Islet of Langerhans (tissue), 1 donor: Measurements from ENCODE around the gene OSBPL1A.
A peak's percentile ranks its signal among the peaks of the same experiment; 100 is the strongest.

Experiments
- FAIRE-seq: peaks from one replicate; lab custom pipeline; 2011; peaks lifted over from hg19 to GRCh38; lab: Jason Lieb, UNC

Gene OSBPL1A

DNA sequence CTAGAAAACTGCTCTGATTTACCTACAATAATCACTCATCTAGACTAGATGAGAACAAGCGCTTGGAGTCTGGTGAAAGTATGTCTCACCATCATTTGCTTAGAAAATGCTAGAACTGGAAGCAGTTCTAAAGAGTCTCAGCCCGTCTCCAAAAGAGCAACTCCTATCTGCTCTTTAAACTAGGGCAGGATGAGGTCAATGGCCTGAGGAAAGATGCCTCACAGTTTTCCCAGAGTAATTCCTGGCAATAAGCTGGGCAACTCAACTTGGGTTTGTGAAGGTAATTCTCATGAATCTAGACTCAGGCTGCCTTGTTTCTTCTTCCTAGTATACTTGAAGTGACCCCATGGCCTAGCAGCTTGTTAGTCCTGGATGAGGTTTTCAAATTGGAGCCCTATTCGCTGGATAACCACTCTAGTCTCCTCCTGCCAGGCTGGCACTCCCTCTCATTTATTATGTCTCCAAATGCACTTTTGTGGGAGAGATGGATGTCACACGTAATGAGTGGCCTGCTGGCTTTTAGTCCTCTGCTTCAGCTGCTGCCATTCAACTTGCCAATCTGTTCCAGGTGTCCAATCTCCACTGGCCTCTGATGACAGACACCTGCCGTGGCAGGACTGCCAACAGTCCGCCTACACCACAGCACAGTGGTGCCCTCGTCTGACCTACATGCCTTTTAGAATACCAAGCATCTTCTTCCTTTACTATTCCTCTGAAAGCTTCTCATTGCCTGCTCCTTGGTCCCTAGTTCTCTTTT, 177.9 kb downstream of the OSBPL1A start:
- FAIRE-seq: no peak

DNA sequence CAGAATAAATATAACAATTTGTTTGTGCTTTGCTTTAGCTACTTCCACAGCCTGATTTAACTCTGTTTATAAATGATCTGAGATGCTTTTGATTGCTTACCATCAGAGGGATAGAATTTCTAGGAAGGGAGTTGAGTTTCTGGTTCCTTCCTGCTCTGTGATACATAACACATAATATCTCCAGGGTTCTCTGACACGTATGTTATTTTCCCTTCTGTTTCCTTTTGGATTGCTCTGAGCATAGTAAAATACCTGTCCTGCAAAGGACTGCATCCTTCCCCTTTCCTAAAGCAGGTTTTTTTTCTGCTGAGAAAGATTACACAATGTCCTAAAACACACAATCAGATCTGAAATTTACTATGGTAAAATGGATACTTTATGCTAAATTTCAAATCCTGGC, 182.7 kb downstream of the OSBPL1A start:
- no peak for FAIRE-seq

DNA sequence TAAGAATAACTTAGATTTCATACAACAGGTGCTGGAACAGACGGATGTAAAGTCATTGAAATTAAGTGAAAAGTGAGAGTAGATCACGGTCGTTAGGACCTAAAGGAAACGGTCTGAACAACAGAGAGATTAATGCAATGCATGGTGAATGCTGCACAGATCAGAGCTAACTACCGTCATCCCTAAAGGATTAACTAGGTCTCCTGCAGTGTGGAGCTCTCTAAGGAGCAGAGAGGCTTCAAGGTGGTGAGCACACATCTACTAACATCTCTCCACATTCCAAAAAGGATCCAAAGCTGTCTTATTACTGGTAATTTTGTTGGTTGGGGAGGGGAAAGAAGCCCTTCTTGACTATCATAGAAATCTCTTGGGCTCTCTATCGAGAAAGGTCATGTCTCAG, 183.5 kb downstream of the OSBPL1A start:
- FAIRE-seq: no peak

- no peak for FAIRE-seq
Measured at GRCh38 chr18:24212939-24213338, 184.7 kb downstream of the OSBPL1A start.

DNA sequence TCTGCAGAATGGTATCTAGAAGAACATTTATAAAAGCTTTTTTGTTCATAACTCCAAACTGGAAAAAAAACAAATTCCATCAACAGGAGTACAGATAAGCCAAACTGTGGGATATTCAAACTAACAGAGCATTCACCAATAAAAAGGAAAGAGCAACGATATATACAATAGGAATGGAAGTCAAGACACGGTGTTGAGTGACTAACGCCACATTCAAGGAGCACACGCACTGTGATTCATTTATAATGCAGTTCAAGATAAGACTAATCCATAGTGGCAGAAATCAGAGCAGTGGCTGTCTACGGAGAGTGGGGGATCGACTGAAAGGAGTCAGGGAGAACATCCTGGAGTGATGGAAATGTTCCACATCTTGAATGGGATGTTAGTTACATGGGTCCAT, 188.1 kb downstream of the OSBPL1A start:
- FAIRE-seq: no peak

GRCh38 chr18:24208270-24209035, 189.2 kb downstream of the OSBPL1A start:
- no peak for FAIRE-seq

GRCh38 chr18:24204904-24205303, 192.7 kb downstream of the OSBPL1A start:
- no peak for FAIRE-seq

DNA sequence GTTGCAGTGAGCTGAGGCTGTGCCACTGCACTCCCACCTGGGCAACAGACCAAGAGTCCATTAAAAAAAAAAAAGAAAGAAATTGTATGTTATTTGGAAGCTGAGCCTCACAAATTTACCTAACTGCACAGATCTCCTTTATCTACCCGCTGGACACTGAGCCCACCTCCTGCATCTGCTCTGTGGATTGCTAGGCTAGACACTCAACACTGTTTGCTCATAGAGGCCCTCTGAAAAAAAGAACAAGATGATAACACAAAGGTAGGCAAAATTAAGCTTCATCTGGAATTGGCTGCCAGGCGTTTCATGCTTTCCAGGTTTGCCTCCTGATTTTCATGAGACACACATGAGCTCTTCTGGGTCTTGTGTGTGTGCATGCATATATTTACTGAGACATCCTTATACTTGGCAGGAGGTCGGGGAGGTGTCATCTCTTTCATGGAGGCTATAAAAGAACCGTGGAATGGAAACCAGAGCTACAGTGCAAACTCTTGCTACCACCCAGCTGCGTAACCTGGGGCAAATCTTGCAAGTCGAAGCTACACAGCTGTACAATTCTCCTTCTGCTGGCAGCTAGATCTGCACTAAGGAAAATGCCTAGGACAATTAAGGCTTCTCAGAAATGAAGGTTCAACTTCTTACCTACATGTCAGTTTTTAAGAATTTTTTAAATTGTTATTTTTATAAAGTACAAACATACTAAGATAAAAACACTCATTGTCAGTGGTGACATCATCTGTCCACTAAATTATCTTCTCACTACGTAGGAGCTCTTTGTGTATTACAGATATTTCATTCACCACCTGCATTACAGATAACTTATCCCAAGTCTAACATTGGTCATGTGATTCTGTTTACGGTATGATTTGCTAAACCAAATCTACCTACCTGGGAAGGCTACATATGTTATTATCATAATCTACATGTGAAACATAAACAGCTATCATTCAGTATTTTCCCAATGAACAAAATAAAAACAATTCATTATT, 195.6 kb downstream of the OSBPL1A start:
- FAIRE-seq: peak; percentile 61

- no peak for FAIRE-seq
Measured at GRCh38 chr18:24200494-24201290, 196.9 kb downstream of the OSBPL1A start.

DNA sequence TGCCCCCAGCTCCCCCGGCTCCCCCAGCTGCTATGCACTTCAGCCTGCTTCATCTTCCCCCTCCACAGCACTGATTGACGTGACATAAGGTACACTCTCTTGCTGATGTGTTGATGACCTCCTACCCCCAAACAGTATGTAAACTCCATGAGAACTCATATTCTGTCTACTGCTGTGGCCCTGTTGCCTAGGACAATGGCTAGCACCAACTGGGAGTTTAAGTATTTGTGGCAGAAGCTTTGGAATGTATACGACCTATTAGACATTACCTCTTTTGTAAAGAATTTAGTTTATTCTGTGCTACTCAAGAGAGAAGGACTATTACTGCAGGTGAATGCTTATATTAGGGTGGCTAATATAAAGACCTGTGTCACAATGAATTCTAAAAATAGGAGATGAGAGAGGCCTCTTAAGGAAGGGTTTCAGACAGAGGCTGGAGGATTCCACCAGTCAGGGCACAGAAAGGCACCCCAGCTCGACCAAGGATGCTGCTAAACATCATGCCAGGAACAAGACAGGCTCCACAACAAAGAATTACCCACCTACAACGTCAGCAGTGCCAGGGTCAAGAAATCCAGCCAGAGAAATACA, 198.2 kb downstream of the OSBPL1A start:
- FAIRE-seq: no peak

GRCh38 chr18:24198461-24198860, 199.2 kb downstream of the OSBPL1A start:
- no peak for FAIRE-seq

DNA sequence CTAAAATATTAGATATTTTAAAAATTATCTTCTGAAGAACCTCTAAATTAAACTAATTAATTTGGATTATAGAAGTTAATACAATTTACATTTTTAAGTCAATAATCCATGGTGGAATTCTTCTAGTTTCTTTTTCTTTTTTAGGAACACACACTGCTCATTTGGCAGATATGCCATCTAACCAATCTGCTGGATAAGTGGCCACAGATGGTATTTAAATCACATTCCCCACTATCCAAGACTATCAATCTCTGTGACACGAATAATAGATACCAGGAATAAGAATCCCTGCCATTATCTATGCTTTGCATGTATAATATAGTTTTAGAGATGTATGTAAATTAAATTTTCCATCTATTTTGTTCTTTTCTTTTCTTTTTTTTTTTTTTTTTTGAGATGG, 200.2 kb downstream of the OSBPL1A start:
- no peak for FAIRE-seq

DNA sequence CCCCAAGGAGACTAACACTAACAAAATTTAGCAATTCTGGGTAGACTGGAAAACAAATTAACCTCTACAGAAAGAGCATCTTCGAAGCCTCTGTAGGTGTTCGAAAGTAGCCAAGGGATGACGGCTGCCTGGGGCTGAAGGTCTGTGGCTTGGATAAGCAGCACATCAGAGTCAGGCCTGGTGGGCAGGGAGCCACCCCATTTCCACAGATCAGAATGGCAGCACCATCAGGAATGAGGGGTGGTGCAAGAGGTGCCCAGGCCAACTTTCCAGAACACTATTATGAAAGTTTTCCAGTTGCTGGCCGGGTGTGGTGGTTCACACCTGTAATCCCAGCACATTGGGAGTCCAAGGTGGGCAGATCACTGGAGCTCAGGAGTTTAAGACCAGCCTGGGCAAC, 200.9 kb downstream of the OSBPL1A start:
- FAIRE-seq: no peak

GRCh38 chr18:24195296-24196053, 202.1 kb downstream of the OSBPL1A start:
- FAIRE-seq: no peak

DNA sequence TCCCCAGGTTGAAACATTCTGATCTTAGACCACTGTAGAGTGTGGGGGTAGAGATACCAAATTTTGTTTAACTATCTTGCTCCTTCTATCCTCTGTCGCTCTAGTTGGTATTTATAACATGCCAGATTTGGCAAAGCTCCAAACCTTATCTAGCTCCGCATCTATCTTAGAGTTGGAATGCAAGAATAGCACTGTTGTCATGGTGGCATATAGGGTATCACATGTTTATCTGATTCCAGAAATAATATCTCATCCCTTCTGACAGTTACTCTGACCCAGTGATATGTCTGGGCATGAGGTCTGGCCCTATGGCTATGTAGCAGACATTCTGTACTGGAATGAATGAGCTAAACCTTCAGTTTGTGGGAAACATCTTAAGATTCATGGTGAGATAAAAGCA, 207.0 kb downstream of the OSBPL1A start:
- FAIRE-seq: no peak

GRCh38 chr18:24189664-24190346, 207.8 kb downstream of the OSBPL1A start:
- FAIRE-seq: no peak

DNA sequence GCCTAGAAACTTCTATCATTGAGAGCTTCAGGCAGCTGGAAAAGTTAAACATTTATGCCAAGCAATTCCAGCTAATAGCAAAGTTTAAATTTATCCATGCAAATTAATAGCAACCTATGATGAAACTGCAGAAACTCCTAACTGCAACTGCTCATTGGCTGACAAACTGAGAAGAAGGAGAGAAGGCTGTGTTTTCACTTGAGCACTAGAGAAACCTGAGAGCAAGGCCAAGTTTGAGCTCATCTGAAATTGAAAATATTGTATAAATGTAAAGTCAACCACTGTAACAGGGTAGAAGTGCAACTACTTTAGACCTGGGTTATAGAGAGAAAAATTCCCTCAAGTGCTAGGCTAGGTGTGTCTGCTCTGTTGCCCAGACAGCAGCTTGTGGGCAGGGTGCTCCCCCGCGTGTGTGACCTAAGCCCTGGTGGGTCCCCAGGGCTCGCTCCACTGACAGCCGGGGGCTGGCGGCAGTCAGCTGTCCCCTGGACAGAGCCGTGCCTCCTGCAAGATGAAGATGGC, 208.6 kb downstream of the OSBPL1A start:
- no peak for FAIRE-seq

DNA sequence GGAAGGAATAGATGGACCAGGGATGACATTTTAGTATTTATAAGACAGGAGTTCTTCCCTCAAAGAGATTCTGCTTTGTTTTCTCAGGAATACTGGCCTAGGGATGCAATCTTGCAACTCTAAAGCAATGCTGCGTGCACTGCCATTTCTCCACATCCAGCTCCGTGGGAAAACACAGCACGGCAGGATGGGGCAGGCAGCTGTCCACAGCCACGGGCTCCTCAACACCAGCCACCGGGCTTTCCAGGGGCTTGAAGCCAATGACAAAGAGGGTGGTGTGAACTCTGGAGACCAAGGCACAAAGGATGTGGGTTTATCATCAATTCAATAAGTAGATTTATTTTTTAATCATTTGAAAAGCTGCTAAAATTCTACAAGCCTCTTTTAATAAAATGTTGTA, 209.5 kb downstream of the OSBPL1A start:
- FAIRE-seq: no peak

GRCh38 chr18:24187689-24188088, 209.9 kb downstream of the OSBPL1A start:
- no peak for FAIRE-seq

GRCh38 chr18:24187049-24187448, 210.6 kb downstream of the OSBPL1A start:
- no peak for FAIRE-seq
